ENCODE results near the gene MAN2A1.

MAN2A1 gene

DNA sequence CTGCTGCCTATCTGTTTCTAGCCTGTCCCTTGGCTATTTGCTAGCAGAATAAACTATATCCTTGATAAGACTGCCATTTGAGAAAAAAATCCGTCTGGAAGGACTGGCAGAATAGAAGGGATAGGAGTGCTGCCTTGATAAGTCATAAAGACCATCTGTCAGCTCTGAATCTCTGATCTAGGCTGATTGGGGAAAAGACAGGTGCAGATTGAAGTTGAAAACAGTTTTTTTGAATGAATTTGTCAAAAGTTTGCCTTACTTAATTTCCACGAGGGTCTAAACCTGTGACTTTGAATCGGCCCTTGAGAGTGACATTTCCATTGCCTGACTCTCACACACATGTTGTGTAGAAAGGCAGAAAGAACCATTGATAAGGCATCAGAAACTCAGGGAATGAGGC, 218.6 kb downstream of the MAN2A1 start:
- DNase-seq (ENCODE audit: low read depth) = no peak

DNA sequence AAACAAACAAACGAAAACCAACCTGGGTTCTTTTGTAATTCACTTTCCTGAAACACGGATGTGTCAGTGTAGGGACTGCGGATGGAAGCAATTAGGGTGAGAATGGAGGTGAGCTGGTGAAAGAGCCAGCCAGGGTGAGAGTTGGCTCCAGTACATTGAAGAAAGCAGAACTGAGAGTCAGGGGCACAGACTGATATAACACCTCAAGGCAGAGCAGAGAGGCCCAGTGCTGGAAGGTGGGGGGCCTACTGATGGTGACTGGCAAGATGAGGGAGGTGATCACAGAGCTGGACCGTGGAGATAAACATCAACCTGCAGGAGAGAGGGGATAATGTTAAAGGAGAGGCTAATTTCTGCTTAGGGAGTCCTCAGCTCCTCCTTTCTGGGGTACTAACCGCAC, 221.1 kb downstream of the MAN2A1 start:
- no peak for DNase-seq (ENCODE audit: low read depth)

DNA sequence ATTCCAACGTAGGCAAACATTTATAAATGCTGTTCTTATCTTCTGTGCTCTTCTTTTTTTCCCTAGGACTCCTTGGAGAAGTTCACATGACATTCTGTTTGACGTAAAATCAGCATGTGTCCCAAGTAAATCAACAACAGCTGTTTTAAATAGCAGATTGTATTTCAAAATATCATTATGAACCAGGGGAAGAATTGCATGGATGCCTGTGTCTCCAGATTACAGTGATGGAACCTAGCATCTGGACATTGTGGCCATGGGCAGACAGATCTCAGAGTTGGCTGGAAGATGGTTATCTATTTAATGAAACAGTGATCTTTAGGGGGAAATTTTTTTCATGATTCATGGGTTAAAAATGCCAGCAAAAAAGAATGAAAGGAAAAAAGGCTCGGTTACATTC, 222.0 kb downstream of the MAN2A1 start:
- DNase-seq (ENCODE audit: low read depth) = peak; percentile 52

DNA sequence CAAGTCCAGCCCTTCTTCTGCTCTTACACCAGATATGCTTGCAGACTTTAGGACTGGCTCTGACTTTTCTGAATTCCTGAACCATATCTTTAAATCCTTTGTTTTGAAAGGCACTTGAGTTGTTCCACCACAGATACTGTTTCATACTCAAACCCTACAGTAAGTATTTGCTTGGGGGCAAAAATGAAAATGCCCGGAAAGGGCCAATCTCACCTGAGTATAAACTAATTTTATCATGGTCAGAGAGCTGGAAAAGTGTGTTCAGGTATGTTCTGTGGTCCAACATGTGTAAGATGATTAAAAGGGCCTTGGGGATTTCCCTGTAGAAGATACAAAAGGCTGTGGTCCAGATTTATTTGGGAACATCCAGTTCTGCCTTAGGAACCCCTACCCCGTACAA, 225.2 kb downstream of the MAN2A1 start:
- DNase-seq (ENCODE audit: low read depth) = no peak

DNA sequence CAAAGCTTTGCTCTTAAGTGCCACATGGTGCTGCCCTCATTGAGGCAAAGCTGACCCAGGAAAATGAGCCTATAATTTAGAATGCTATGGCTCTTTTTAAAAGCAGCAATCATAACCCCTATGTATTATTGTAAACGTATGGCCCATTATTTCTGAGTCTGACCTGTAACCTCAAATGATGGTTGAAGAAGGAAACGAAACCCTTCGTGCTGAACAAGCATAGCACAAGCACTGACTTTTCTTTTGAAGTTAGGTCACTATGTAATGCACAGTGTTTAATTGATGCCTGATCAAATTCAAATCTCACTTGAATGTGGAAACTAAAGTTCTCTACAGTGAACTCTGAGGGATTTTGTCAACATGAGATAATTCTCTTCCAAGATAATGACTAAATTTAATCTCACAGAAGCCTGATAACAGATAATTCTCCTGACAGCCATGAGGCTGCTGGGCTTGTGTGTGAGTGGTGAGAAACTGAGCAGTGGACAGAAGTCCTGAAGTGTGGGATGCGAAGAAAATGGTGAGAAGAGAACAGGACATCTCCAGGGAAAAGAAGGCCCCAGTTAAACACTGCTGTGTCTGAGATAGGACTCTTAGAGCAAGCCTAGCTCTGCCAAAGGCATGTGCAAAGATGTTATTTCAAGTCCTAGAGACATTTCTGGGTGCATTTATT, 226.9 kb downstream of the MAN2A1 start:
- no peak for DNase-seq (ENCODE audit: low read depth)
